IPS-18c (cell line): Measurements from ENCODE around the gene CAMTA1.

ENCODE experiments used
- H3K4me3 ChIP-seq: 2 replicates; pipeline ENCODE4 v1.7.0; 2013; ENCODE audit warnings: low read depth, mild to moderate bottlenecking, low read length, moderate library complexity; ENCODE audit not compliant: insufficient read depth
- H3K9me3 ChIP-seq: one replicate; pipeline ENCODE4 v1.6.1; 2013; ENCODE audit warnings: mild to moderate bottlenecking, low read length, moderate library complexity; ENCODE audit not compliant: control insufficient read depth, insufficient read depth

The CAMTA1 gene

DNA sequence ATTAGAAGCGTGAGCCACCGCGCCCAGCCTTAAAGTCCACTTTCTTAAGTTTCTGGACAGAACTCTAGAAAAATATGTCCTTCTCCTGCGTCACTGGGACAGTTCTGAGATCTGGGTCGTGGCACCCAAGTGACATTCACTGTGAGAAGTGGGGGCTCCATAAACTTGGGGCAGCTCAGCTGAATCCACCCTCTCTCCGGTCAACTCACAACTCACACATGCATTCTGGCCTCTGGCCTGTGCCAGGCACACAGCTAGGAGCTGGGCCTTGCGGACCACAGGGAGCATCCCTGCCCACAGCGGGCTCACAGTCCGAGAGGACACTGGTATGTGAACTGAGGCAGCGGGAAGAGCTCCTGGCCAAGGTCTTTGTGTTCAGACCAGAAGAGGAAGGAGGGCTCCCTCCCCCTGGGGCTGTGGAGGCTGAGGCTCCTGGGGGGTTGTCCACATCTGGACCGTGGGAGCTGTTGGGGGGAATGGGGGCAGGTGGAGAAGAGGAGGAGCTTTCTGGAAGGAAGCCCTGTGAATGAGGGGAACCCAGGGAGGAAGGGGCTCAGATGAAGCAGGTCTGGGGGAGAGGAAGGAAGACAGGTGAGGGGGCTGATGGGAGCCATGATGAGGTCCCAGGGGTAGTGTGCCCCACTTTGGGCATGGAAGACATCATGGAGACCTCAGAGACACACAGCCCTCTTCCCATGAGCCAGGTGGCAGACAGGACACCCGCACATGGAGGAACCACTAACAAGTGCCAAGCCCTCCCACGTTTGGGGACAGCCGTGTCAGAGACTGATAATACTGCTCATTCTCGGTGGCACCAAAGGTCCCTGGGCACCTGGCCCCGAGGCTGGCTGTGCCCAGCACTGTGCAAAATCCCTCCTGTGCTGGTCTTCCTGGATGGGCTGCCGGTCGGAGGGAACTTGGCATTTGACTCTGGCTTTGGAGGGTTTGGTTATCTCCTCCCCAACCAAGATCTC is 794.9 kb downstream of the CAMTA1 start:
- no peak overlapping the region for H3K4me3 ChIP-seq
- H3K9me3 ChIP-seq = no peaks in the 10 kb centered on the region

DNA sequence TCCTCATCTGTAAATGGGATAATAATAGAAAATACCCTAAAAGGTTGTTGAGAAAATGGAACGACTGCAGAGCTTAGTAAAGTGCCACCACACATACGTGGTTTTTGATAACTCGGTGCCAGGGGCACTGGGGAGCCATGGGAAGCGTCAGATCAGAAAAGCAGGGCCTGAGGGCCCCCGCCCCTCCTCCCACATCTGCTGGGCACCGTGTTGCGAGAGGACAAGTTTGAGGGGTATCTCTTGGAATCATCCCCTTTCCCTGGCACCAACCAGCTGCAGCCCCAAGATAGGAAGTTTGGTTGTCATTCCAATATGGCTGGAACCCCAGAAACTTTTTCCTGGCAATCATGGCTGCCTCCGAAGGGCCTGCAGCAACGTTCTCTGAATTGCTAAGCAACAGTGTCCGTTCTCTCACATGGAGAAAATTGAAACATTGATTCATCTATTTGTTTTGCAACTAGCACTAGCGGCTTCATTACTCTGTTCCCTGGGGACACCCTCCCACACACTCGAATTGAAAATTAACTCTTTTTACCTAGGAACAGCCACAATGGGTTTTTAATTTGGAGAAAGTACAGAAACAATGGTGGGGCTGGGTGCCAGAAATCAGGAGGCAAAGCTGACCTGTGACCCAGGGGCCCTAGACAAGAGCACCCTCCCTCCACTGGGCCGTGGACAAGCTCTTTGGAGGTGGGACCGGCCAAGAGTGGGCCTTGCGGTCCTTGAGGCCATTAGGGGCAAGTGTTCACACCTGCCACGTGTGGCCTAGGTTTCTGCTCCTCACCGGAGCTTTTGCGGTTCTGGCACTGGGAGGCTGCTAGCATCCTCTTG is 795.9 kb downstream of the CAMTA1 start:
- Histone ChIP-seq H3K4me3 (no peak overlapping the region), H3K9me3 (no peaks in the 10 kb centered on the region)

GRCh38 chr1:7581754-7582459 is 796.7 kb downstream of the CAMTA1 start:
- Histone ChIP-seq H3K4me3 (no peak overlapping the region), H3K9me3 (no peaks in the 10 kb centered on the region)

DNA sequence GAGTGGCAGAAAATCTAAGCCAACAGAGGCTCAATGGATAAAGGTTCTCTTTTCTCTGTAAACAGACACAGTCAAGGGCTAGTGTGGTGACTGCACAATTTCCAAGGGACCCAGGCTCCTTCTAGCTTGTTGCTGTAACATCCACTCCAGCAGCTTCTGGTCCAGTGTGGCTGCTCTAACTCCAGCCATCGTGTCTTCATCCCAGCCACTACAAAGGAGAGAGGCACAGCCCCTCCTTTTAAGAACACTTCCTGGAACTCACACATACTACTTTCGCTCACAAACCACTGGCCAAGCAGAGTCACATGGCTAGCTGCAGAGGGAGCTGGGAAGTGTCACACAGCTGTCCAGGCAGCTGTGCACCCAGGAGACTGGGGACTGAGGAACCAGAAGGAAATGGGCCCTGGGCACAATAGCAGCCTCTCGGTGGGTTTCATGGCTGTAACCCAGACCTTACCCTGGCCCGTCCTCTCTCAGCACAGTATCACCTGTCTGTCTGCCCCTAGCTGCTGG is 797.3 kb downstream of the CAMTA1 start:
- Histone ChIP-seq H3K4me3 (no peak overlapping the region), H3K9me3 (no peaks in the 10 kb centered on the region)

DNA sequence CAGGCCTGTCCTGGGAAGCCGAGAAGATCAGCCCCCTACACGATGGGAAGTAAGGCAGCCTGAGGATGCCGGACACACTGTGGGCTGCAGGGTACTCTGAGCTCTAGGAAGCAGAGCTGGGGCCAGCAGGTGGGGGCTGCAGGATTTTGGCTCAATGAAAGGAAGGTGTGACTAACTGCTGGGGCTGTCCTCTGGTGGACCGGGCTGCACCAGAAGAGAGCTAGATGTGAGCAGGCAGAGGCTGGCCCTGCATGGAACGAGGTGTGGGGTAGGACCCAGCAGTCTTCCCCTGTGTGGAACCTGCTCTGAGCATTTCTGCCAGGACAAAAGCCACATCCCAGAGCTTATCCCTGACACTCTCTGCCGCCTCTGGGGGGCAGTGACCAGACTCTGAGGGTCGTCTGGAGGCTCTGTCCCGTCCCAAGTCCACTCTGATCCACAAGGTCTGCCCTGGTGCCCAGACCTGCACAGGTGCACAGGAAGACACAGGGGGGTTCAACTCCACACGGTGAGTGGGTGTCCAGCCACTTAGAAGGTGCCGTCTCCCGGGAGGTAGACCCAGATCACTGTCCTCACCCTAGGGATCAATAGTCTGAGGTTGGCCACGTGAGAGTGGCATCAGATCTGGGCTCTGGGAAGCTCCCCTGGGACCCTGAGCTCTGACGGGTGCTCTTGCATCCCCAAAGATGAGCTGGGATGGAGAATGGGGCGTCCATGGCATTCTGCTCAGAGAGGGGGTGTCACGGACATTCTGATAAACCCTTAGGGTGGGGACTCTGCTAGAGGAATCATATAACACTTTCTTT is 798.2 kb downstream of the CAMTA1 start:
- Histone ChIP-seq H3K4me3 (no peak overlapping the region), H3K9me3 (no peaks in the 10 kb centered on the region)

GRCh38 chr1:7584157-7584556 is 798.9 kb downstream of the CAMTA1 start:
- Histone ChIP-seq H3K4me3 (no peak overlapping the region), H3K9me3 (no peaks in the 10 kb centered on the region)

DNA sequence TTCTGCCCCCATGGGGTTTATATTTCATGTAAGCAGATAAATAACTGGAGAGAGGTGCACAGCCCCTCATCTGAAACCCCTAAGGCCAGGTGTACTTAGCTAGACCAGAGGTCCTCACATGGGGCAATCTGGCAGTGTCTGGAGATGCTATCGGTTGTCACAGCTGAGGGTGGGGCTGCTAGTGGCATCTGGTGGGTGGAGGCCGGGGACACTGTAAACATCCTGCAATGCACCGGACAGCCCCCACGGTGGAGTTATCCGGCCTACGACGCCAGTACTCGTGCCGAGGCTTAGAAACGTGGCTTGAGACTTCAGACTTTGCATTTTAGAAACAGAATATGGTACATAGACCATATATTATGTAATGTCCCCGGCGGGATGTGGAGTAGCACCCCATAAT is 799.4 kb downstream of the CAMTA1 start:
- H3K9me3 ChIP-seq = no peaks in the 10 kb centered on the region
- H3K4me3 ChIP-seq = no peak overlapping the region

- H3K4me3 ChIP-seq = no peak overlapping the region
- no peaks in the 10 kb centered on the region for H3K9me3 ChIP-seq
These were observed 800.1 kb downstream of the CAMTA1 start for GRCh38 chr1:7585216-7585907.

DNA sequence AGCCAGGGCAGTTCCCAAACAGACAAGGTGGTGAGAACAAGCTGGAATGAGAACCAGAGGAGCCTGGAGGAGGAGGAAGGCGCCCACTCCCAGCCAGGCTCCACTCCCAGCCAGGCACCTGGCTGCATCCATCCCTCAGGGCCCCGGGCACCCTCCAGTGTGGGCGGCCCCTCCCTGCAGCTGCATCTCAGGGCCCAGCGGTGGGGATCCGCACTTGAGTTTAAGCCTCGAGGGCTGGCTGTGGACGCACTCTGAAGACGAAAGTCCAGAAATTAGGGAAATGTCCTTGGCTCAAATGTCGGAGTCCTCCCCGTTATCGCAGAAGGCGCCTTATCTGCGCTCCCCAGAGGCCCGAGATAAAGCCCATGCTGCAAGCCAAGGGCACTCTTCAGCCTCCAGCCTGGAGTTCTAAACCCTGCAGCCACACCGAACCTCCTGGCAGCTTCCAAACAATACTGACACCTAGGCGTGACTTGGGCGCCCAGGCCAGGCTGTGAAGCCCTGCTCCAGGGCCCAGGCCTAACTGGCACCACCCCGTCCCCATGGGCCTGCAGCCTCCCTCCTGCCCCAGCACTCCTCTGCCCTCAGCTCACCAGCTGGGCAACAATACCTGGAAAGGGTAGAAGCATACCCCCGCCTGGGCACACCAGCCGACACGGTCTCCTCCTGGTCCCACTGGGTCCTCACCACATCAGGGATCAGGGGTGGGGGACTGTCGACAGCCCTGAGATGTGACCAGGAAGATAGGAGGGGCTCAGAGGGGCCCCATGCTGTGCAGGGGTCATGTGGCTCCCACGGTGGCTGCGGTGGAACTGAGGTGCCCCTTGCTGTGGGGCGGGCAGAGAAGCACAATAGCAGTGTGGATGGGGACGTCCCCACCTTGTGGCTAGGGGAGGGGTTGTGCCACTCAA is 801.0 kb downstream of the CAMTA1 start:
- Histone ChIP-seq H3K4me3 (no peak overlapping the region), H3K9me3 (no peaks in the 10 kb centered on the region)

DNA sequence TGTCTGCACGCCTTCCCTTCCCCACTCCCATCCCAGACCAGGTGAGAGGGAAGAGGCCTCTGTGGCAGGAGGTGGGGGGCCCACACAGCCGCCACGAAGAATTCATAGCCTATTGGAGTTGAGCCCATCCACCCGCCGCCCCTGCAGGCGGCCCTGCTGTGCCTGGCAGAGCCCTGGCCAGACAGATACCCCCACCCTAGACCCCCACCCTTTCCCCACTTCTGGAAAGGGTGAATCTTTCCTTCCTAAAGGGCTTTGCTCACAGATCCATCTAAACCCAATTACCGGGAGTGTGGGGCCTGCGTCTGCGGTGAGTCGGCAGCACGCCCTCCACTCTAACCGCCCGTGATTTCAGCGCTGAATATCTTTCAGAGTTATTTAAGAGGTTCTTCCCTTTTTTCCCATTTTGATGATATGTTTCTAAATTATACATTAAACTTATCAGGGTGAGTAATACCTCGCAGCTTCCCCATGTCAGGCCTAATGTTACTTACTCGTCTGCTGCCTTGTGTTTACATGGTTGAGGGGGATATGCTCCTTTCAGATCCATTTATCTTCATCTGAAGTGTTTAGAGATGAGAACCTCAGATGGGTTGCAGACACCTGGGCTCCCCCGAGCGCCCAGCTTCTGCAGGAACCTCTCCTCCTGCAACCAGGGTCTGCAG is 802.0 kb downstream of the CAMTA1 start:
- H3K4me3 ChIP-seq = no peak overlapping the region
- H3K9me3 ChIP-seq = no peaks in the 10 kb centered on the region

- H3K4me3 ChIP-seq = no peak overlapping the region
- no peaks in the 10 kb centered on the region for H3K9me3 ChIP-seq
These were observed 802.7 kb downstream of the CAMTA1 start for GRCh38 chr1:7587773-7588456.

DNA sequence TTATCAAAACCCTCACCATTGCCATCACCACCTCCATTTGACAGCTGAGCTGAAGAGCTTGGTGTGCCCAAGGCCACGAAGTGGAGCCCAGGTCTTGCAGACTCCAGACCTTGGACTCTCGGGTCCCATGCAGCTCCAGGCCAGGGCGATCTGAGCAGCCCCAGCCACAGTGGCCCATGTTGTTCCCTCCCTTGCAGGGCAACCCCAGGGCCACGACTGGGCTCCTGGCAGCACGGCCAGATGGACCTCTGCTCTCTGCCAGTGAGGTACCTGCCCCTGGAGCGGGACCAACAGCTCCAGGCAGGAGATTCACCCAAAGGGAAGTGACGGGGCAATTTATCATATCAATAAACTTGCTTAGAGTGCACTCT is 803.2 kb downstream of the CAMTA1 start:
- Histone ChIP-seq H3K9me3 (no peaks in the 10 kb centered on the region), H3K4me3 (no peak overlapping the region)

GRCh38 chr1:7589080-7589735 is 804.0 kb downstream of the CAMTA1 start:
- no peak overlapping the region for H3K4me3 ChIP-seq

More at GRCh38 chr1:7589080-7589735, 804.0 kb downstream of the CAMTA1 start:
- H3K9me3 ChIP-seq = no peaks in the 10 kb centered on the region
